ENCODE results near the gene CHST15. TPM values are rescaled to one million over a fixed set of nuclear protein-coding genes. Genes with fewer than 3 reads are reported as not detected.

Gene CHST15
- total RNA-seq, 2 donors from 2014 or later, result 4.7 to 10.2 TPM

DNA sequence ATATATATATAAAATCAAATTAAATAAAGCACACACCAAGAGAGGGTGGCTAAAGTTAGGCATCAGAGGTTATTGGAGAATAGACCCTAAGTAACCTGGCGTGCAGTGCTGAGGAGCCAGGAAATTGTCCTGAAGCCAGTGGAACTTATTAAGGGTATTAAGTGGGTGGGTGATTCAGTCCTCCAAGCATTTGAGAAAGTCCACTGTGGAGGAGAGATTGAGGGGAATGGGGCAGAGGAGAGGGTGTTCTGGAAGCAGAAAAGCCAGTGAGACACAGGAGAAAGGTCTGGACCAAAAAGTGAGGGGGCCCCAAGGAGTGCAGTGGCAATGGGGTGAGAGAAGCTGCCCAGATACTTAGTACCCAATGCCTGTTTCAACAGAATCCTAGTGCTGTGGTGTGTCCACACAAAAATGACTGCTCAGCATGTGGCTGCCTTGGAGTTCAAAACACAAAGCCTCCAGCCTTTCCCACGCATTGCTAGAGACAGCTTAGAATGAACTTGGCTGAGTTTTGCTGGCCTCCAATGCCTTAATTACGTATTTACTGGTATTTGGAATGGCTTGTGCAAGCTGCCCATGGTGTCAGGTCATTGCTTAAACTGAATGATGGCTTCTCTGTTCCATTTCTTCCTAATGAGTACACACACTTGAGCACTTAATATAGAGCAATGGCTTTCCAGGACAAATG lies 44.9 kb upstream of the CHST15 start:
- no peak overlapping the region for H3K9ac ChIP-seq (ENCODE audit: low read depth in 2 of 2, low read length in 2 of 2)
- H3K4me1 ChIP-seq, result no peaks in the 10 kb centered on the region
- no peaks in the 10 kb centered on the region for H3K36me3 ChIP-seq
- H3K27ac ChIP-seq, result no peak overlapping the region
- no peaks in the 10 kb centered on the region for H3K9me3 ChIP-seq
- no peak for DNase-seq
- no peak overlapping the region for H3K4me3 ChIP-seq
- intact Hi-C loops (cut with DNase I), result no loop called here
- TF ChIP-seq, protein P1, sequence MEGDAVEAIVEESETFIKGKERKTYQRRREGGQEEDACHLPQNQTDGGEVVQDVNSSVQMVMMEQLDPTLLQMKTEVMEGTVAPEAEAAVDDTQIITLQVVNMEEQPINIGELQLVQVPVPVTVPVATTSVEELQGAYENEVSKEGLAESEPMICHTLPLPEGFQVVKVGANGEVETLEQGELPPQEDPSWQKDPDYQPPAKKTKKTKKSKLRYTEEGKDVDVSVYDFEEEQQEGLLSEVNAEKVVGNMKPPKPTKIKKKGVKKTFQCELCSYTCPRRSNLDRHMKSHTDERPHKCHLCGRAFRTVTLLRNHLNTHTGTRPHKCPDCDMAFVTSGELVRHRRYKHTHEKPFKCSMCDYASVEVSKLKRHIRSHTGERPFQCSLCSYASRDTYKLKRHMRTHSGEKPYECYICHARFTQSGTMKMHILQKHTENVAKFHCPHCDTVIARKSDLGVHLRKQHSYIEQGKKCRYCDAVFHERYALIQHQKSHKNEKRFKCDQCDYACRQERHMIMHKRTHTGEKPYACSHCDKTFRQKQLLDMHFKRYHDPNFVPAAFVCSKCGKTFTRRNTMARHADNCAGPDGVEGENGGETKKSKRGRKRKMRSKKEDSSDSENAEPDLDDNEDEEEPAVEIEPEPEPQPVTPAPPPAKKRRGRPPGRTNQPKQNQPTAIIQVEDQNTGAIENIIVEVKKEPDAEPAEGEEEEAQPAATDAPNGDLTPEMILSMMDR (IDR thresholded peaks at IDR 0.05), result no peak
- no peaks in the 10 kb centered on the region for H3K27me3 ChIP-seq

DNA sequence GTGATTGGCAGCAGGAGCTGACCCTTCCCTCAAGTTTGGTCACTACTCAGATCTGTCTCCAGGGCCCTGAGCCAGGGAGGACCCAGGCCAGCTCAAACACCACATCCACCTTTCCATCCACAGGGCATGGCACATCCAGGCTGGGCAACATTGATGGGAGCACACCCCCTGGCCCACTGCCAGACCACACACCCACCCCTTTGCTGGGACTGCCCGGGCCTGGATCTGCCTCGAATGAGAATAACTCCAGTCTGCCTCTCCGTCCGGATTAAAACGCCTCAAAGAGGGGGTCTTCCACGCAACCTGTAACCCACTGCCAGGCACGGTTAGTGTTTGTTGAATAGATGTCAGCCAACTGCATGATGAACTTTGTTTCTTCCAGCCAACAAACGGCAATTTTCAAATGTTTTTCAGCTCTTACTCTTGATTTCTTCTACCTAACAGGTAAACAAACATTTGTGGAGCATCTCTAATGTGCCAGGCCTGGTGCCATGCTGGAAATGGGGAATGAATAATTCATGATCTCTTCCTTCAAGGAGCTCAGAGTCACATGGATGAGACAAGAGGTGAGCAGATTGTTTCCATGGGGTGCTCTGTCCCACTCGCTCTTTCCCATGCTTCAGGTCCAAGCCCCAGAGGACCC lies 41.0 kb upstream of the CHST15 start:
- Histone ChIP-seq H3K4me1 (no peaks in the 10 kb centered on the region), H3K9ac (ENCODE audit: low read depth in 2 of 2, low read length in 2 of 2) (no peak overlapping the region), H3K9me3 (no peaks in the 10 kb centered on the region), H3K27ac (no peak overlapping the region), H3K27me3 (no peaks in the 10 kb centered on the region), H3K4me3 (no peak overlapping the region), H3K36me3 (no peaks in the 10 kb centered on the region)
- no peak for DNase-seq
- TF ChIP-seq, protein P1 (IDR thresholded peaks at IDR 0.05), result no peak
- intact Hi-C loops (cut with DNase I), result no loop called here

GRCh38 chr10:124132876-124133275 lies 39.5 kb upstream of the CHST15 start:
- Histone ChIP-seq H3K9me3 (no peaks in the 10 kb centered on the region), H3K36me3 (no peaks in the 10 kb centered on the region), H3K27ac (no peak overlapping the region), H3K27me3 (no peaks in the 10 kb centered on the region), H3K4me1 (no peaks in the 10 kb centered on the region), H3K4me3 (no peak overlapping the region), H3K9ac (ENCODE audit: low read depth in 2 of 2, low read length in 2 of 2) (no peak overlapping the region)
- intact Hi-C loops (cut with DNase I), result no loop called here
- TF ChIP-seq, protein P1 (IDR thresholded peaks at IDR 0.05), result no peak
- no peak for DNase-seq

GRCh38 chr10:124132306-124132705 lies 38.9 kb upstream of the CHST15 start:
- intact Hi-C loops (cut with DNase I), result no loop called here
- Histone ChIP-seq H3K27ac (no peak overlapping the region), H3K4me1 (no peaks in the 10 kb centered on the region), H3K36me3 (no peaks in the 10 kb centered on the region), H3K4me3 (no peak overlapping the region), H3K9ac (ENCODE audit: low read depth in 2 of 2, low read length in 2 of 2) (no peak overlapping the region), H3K9me3 (no peaks in the 10 kb centered on the region), H3K27me3 (no peaks in the 10 kb centered on the region)
- TF ChIP-seq, protein P1 (IDR thresholded peaks at IDR 0.05), result no peak
- DNase-seq, result no peak

- intact Hi-C loops (cut with DNase I), result no loop called here
- no peak for DNase-seq
- no peak overlapping the region for H3K27ac ChIP-seq
- H3K4me1 ChIP-seq, result no peaks in the 10 kb centered on the region
- H3K27me3 ChIP-seq, result no peaks in the 10 kb centered on the region
- TF ChIP-seq, protein P1 (IDR thresholded peaks at IDR 0.05), result no peak
- H3K9ac ChIP-seq (ENCODE audit: low read depth in 2 of 2, low read length in 2 of 2), result no peak overlapping the region
- H3K9me3 ChIP-seq, result no peaks in the 10 kb centered on the region
- no peak overlapping the region for H3K4me3 ChIP-seq
- no peaks in the 10 kb centered on the region for H3K36me3 ChIP-seq
Observed at GRCh38 chr10:124131172-124131571, 37.8 kb upstream of the CHST15 start.

All from colonic mucosa (tissue), 4 donors.